ENCODE data around the gene C10orf120. TPM values are rescaled to one million over a fixed set of nuclear protein-coding genes. Genes with fewer than 3 reads are reported as not detected.
A peak's percentile ranks its signal among the peaks of the same experiment; 100 is the strongest.

C10orf120 gene
- polyA plus RNA-seq, 3 donors = not detected

DNA sequence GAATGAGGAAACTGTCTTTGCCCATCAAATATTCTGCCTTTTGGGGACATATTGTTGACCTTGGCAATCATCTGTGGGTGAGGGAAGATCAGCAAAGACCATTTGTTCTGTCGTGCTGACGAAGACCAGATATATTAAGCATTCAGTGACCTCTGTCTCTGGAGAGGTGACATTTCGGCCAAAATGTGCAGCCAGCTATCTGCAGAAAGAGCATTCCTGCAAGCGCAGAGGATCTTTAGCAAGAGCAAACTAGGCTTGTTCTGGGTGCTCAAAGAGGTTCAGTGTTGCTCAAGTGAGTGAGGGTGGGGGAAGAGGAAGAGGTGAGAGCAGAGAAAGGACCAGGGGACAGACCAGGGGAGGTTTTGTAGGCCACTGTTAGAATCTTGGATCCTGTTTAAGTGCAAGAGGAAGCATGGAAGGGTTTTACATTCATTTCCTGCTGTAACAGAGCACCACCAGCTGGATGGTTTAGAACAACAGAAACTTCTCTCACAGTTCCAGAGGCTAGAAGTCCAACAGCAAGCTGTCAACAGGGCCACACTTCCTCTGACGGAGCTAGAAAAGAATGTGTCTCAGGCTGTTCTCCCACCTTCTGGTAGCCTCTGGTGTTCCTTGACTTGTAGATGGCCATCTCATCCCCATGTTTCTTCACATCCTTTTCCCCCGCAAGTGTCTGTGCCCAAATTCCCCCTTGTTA is 11.2 kb downstream of the C10orf120 start:
- Mint-ChIP-seq H3K27me3 (ENCODE audit: low read depth in 3 of 3) (peaks cover 0 to 2% (median 0%) of the 10 kb centered on the region in 3 donors), H3K4me3 (no peak overlapping the region), H3K27ac (no peak overlapping the region), H3K4me1 (no peaks in the 10 kb centered on the region), H3K9me3 (peaks cover 0 to 12% (median 4%) of the 10 kb centered on the region in 7 donors), H3K36me3 (no peaks in the 10 kb centered on the region)
- Histone ChIP-seq H3K4me2 (replicated peaks; ENCODE audit: extremely low read depth, low read length, poor library complexity, severe bottlenecking) (no peak overlapping the region), H3K27me3 (ENCODE audit: control insufficient read depth in 2 of 2, insufficient read depth in 2 of 2, low read length in 2 of 2) (no peaks in the 10 kb centered on the region), H3K4me1 (ENCODE audit: control insufficient read depth in 1 of 2, insufficient read depth in 2 of 2, low read length in 2 of 2) (no peaks in the 10 kb centered on the region), H3K36me3 (replicated peaks in 1 of 2; ENCODE audit: control insufficient read depth in 1 of 2, insufficient read depth in 2 of 2, low read length in 2 of 2) (no peaks in the 10 kb centered on the region), H3K9ac (ENCODE audit: insufficient read depth, low read length, poor library complexity, severe bottlenecking) (no peak overlapping the region), H3K27ac (ENCODE audit: low read depth in 1 of 2, low read length in 2 of 2) (no peak overlapping the region), H3K79me2 (ENCODE audit: insufficient read depth, low read length) (no peaks in the 10 kb centered on the region), H3K9me3 (replicated peaks in 1 of 2; ENCODE audit: control insufficient read depth in 1 of 2, insufficient read depth in 1 of 2, low read length in 2 of 2) (no peaks in the 10 kb centered on the region), H3K4me3 (replicated peaks in 1 of 3; ENCODE audit: low read depth in 2 of 3, low read length in 3 of 3) (no peak overlapping the region), H4K20me1 (ENCODE audit: insufficient read depth, low read length) (no peaks in the 10 kb centered on the region), H2AFZ (ENCODE audit: insufficient read depth, low read depth, low read length, poor library complexity, severe bottlenecking) (no peak overlapping the region)
- TF ChIP-seq, protein P1, sequence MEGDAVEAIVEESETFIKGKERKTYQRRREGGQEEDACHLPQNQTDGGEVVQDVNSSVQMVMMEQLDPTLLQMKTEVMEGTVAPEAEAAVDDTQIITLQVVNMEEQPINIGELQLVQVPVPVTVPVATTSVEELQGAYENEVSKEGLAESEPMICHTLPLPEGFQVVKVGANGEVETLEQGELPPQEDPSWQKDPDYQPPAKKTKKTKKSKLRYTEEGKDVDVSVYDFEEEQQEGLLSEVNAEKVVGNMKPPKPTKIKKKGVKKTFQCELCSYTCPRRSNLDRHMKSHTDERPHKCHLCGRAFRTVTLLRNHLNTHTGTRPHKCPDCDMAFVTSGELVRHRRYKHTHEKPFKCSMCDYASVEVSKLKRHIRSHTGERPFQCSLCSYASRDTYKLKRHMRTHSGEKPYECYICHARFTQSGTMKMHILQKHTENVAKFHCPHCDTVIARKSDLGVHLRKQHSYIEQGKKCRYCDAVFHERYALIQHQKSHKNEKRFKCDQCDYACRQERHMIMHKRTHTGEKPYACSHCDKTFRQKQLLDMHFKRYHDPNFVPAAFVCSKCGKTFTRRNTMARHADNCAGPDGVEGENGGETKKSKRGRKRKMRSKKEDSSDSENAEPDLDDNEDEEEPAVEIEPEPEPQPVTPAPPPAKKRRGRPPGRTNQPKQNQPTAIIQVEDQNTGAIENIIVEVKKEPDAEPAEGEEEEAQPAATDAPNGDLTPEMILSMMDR (IDR thresholded peaks at IDR 0.05) = no peak
- WGBS (ENCODE audit: insufficient coverage) = 70% methylated on average over 2 of the region's 6 CpGs
- no peak for DNase-seq
- intact Hi-C loops (cut with micrococcal nuclease) = no loop called here

DNA sequence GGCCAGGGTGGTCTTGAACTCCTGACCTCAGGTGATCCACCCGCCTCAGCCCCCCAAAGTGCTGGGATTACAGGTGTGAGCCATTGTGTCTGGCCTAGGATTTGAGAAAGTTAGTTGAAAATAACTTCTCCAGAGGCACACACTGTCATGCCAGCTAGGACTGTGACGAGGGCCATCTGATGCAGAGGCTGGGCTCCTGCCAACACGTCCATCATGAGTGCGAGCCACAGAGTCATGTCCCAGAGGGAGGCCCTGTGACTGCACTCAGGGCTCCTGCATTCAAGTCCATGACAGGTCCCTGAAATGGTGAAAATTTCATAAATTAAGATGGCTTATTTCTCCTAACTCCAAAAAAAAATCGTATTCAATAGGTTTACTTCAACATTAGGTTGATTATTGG is 17.1 kb downstream of the C10orf120 start:
- H3K9me3 Mint-ChIP-seq = peaks cover 0 to 17% (median 4%) of the 10 kb centered on the region in 7 donors
- H3K79me2 ChIP-seq (ENCODE audit: insufficient read depth, low read length) = no peaks in the 10 kb centered on the region
- intact Hi-C loops (cut with micrococcal nuclease) = no loop called here
- H3K4me1 Mint-ChIP-seq = no peaks in the 10 kb centered on the region
- no peak overlapping the region for H3K4me2 ChIP-seq (replicated peaks; ENCODE audit: extremely low read depth, low read length, poor library complexity, severe bottlenecking)
- no peaks in the 10 kb centered on the region for H3K36me3 Mint-ChIP-seq
- TF ChIP-seq, protein P1 (IDR thresholded peaks at IDR 0.05) = no peak
- H4K20me1 ChIP-seq (ENCODE audit: insufficient read depth, low read length) = no peaks in the 10 kb centered on the region
- H3K36me3 ChIP-seq (replicated peaks in 1 of 2; ENCODE audit: control insufficient read depth in 1 of 2, insufficient read depth in 2 of 2, low read length in 2 of 2) = no peaks in the 10 kb centered on the region
- H3K27ac ChIP-seq (ENCODE audit: low read depth in 1 of 2, low read length in 2 of 2) = no peak overlapping the region
- no peaks in the 10 kb centered on the region for H3K4me1 ChIP-seq (ENCODE audit: control insufficient read depth in 1 of 2, insufficient read depth in 2 of 2, low read length in 2 of 2)
- DNase-seq = no peak
- 84% methylated on average over 4 of the region's 5 CpGs for WGBS (ENCODE audit: insufficient coverage)
- H3K27ac Mint-ChIP-seq = peak overlapping the region in 1 of 7 donors; percentile 70
- peaks cover 0 to 2% (median 2%) of the 10 kb centered on the region in 3 donors for H3K27me3 Mint-ChIP-seq (ENCODE audit: low read depth in 3 of 3)
- H3K9me3 ChIP-seq (replicated peaks in 1 of 2; ENCODE audit: control insufficient read depth in 1 of 2, insufficient read depth in 1 of 2, low read length in 2 of 2) = no peaks in the 10 kb centered on the region
- no peak overlapping the region for H2AFZ ChIP-seq (ENCODE audit: insufficient read depth, low read depth, low read length, poor library complexity, severe bottlenecking)
- H3K9ac ChIP-seq (ENCODE audit: insufficient read depth, low read length, poor library complexity, severe bottlenecking) = no peak overlapping the region
- H3K27me3 ChIP-seq (ENCODE audit: control insufficient read depth in 2 of 2, insufficient read depth in 2 of 2, low read length in 2 of 2) = no peaks in the 10 kb centered on the region
- no peak overlapping the region for H3K4me3 Mint-ChIP-seq
- H3K4me3 ChIP-seq (replicated peaks in 1 of 3; ENCODE audit: low read depth in 2 of 3, low read length in 3 of 3) = no peak overlapping the region
